Measurements from ENCODE around the gene VIT. TPM values are rescaled to one million over a fixed set of nuclear protein-coding genes. Genes with fewer than 3 reads are reported as not detected.

VIT gene
- total RNA-seq, 1 experiment from 2014 or later, result not detected

DNA sequence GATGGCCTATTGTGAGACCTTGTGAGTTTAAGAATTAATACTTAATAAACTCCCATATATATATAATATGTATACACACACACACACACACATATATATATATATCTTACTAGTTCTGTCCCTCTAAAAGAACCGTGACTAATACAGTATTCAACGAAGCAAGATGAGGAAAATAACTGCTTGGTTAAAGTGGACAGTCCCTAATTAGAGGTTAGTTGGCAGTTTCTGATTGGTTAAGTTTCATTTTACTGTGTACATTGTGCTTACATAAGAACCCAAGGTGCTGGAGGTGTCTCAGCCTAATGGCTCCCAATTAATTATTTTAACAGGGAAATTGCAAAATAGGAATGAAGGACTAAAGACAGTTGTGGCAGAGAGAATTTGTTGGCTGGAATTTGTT lies 137.7 kb downstream of the VIT start:
- POLR2A ChIA-PET (ENCODE audit: unreplicated experiment), result no interaction called here
- BruUV-seq (replicated peaks), result no TSS peak

DNA sequence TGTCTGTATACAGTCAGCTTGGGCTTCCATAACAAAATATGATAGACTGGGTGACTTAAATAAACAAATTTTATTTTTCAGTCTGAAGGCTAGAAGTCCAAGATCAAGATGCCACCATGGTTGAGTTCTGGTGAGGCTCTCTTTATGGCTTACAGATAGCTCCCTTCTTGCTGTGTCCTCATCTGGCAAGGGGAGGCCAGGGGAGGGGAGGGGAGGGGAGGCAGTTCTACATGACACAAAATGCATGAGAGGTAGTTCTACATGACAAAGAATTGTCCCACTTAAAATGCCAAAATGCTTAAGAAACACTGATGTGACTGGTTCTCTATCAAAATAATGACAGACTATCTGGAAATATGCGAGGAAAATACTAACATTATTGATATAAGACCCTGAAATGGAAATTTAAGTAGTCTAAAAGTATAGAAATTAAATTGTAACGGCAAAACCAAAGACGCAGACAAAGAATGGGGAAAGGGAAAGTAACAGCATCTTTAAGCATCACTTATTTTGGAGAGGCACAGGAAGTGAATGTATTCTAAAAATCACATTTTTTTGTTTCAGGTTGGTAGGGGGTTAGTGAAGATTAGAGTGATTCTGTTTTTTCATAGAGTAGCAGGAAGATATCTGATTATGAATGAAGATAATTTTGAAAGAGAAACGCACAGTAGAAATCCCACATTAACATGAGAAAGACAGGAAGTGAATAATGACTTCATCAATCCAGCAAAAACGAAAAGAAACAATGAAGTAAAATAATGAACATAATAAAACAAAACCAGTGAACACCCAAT lies 138.4 kb downstream of the VIT start:
- Histone ChIP-seq H3K27me3 (ENCODE audit: low read length) (no peaks in the 10 kb centered on the region), H4K20me1 (ENCODE audit: low read length) (no peaks in the 10 kb centered on the region), H3K79me2 (ENCODE audit: low read length) (no peaks in the 10 kb centered on the region), H3K9me2 (replicated peaks; ENCODE audit: low read length) (no peaks in the 10 kb centered on the region), H3K9me3 (ENCODE audit: low read length) (no peaks in the 10 kb centered on the region), H3F3A (ENCODE audit: low read length, unreplicated experiment) (no peaks in the 10 kb centered on the region), H3K27ac (ENCODE audit: low read length) (no peak overlapping the region), H3K4me2 (ENCODE audit: low read length) (no peak overlapping the region), H3K36me3 (ENCODE audit: low read depth, low read length) (no peaks in the 10 kb centered on the region), H3K9ac (ENCODE audit: low read length) (no peak overlapping the region), H3K4me3 (ENCODE audit: low read length) (no peak overlapping the region), H2AFZ (ENCODE audit: low read length) (no peak overlapping the region), H3K4me1 (ENCODE audit: insufficient read depth, low read length) (no peaks in the 10 kb centered on the region)
- ChIA-PET CTCF (no interaction called here), POLR2A (ENCODE audit: unreplicated experiment) (no interaction called here)
- DNase-seq (no peak), ATAC-seq (no peak)
- BruUV-seq (replicated peaks), result no TSS peak
- TF ChIP-seq, protein P1, sequence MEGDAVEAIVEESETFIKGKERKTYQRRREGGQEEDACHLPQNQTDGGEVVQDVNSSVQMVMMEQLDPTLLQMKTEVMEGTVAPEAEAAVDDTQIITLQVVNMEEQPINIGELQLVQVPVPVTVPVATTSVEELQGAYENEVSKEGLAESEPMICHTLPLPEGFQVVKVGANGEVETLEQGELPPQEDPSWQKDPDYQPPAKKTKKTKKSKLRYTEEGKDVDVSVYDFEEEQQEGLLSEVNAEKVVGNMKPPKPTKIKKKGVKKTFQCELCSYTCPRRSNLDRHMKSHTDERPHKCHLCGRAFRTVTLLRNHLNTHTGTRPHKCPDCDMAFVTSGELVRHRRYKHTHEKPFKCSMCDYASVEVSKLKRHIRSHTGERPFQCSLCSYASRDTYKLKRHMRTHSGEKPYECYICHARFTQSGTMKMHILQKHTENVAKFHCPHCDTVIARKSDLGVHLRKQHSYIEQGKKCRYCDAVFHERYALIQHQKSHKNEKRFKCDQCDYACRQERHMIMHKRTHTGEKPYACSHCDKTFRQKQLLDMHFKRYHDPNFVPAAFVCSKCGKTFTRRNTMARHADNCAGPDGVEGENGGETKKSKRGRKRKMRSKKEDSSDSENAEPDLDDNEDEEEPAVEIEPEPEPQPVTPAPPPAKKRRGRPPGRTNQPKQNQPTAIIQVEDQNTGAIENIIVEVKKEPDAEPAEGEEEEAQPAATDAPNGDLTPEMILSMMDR (conservative IDR thresholded peaks at IDR 0.05; ENCODE audit: low read depth, low read length), result no peak
- TF ChIP-seq EZH2 (IDR thresholded peaks at IDR 0.05; ENCODE audit: low read length, unreplicated experiment), result no peak
- TF ChIP-seq EZH2phosphoT487 (IDR thresholded peaks at IDR 0.05; ENCODE audit: borderline replicate concordance, low read length), result no peak
- intact Hi-C loops (cut with micrococcal nuclease), result no loop called here

More for the DNA sequence above, 137.7 kb downstream of the VIT start:
- Histone ChIP-seq H4K20me1 (ENCODE audit: low read length) (no peaks in the 10 kb centered on the region), H3K4me3 (ENCODE audit: low read length) (no peak overlapping the region), H3K9ac (ENCODE audit: low read length) (no peak overlapping the region), H2AFZ (ENCODE audit: low read length) (no peak overlapping the region), H3K27me3 (ENCODE audit: low read length) (no peaks in the 10 kb centered on the region), H3K27ac (ENCODE audit: low read length) (no peak overlapping the region), H3K4me1 (ENCODE audit: insufficient read depth, low read length) (no peaks in the 10 kb centered on the region), H3K9me2 (replicated peaks; ENCODE audit: low read length) (no peaks in the 10 kb centered on the region), H3F3A (ENCODE audit: low read length, unreplicated experiment) (no peaks in the 10 kb centered on the region), H3K36me3 (ENCODE audit: low read depth, low read length) (no peaks in the 10 kb centered on the region), H3K79me2 (ENCODE audit: low read length) (no peaks in the 10 kb centered on the region), H3K9me3 (ENCODE audit: low read length) (no peaks in the 10 kb centered on the region), H3K4me2 (ENCODE audit: low read length) (no peak overlapping the region)
- DNase-seq, result no peak
- CTCF ChIA-PET, result no interaction called here
- no peak for ATAC-seq
- intact Hi-C loops (cut with micrococcal nuclease), result no loop called here
- no peak for TF ChIP-seq EZH2 (IDR thresholded peaks at IDR 0.05; ENCODE audit: low read length, unreplicated experiment)
- TF ChIP-seq, protein P1 (conservative IDR thresholded peaks at IDR 0.05; ENCODE audit: low read depth, low read length), result no peak
- TF ChIP-seq EZH2phosphoT487 (IDR thresholded peaks at IDR 0.05; ENCODE audit: borderline replicate concordance, low read length), result no peak

DNA sequence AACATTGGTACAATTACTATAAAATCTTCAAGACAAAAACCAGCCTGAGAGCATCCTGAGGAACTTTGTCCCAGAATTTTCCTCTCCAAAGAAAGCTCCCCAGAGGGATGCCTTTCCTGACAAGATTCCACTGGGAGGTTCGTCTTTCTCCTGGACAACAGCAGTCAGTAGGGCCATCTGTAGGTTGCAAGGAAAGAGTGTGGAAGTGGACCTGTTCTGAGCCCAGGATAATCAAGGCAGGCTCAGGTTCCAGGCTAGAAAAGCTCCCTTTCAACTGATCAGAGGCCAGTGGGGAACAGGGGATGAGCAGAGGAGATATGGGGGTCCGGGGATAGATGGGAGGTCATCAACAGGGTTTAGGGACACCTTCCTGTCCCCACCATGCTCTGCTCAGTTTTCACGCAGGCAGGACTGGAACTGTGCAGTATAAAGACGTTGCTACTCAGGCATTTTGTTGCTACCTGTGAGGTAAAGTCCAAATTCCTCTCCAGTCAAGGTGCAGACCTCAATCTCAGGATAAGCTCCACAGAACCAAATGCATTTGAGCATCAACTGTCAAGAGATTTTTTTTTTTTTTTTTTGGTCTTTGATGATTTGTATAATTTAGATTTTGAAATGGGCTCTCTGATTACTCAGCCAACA lies 143.6 kb downstream of the VIT start:
- CTCF ChIA-PET, result no interaction called here
- Histone ChIP-seq H3K4me1 (ENCODE audit: insufficient read depth, low read length) (peaks cover 6% of the 10 kb centered on the region; the same call in 1 of the 2 replicates), H3K36me3 (ENCODE audit: low read depth, low read length) (no peaks in the 10 kb centered on the region), H3F3A (ENCODE audit: low read length, unreplicated experiment) (no peaks in the 10 kb centered on the region), H3K79me2 (ENCODE audit: low read length) (no peaks in the 10 kb centered on the region), H3K9me3 (ENCODE audit: low read length) (no peaks in the 10 kb centered on the region), H3K9me2 (replicated peaks; ENCODE audit: low read length) (no peaks in the 10 kb centered on the region), H3K27ac (ENCODE audit: low read length) (no peak overlapping the region), H2AFZ (ENCODE audit: low read length) (no peak overlapping the region), H3K4me2 (ENCODE audit: low read length) (no peak overlapping the region), H3K4me3 (ENCODE audit: low read length) (no peak overlapping the region), H3K9ac (ENCODE audit: low read length) (no peak overlapping the region), H3K27me3 (ENCODE audit: low read length) (no peaks in the 10 kb centered on the region), H4K20me1 (ENCODE audit: low read length) (no peaks in the 10 kb centered on the region)
- BruUV-seq (replicated peaks), result no TSS peak
- TF ChIP-seq EZH2phosphoT487 (IDR thresholded peaks at IDR 0.05; ENCODE audit: borderline replicate concordance, low read length) (no peak), EZH2 (IDR thresholded peaks at IDR 0.05; ENCODE audit: low read length, unreplicated experiment) (no peak)
- TF ChIP-seq, protein P1 (conservative IDR thresholded peaks at IDR 0.05; ENCODE audit: low read depth, low read length), result no peak
- ATAC-seq (peak; percentile 24), DNase-seq (no peak)
- intact Hi-C loops (cut with micrococcal nuclease), result no loop called here
- POLR2A ChIA-PET (ENCODE audit: unreplicated experiment), result interaction anchor here (0.6 kb wide), 1 partner anchor 1911 kb away, joined by 4 read pairs; no protein-coding TSS in a partner anchor
